HCT116 (cell line): ENCODE data around the gene MKI67. TPM values are rescaled to one million over a fixed set of nuclear protein-coding genes. Genes with fewer than 3 reads are reported as not detected.

ENCODE experiments used
- ATAC-seq: fragments of 200-7000 bp; cut with Tn5 transposase; 2 replicates; pipeline ENCODE4 v1.9.1; 2020; ENCODE audit warnings: mild to moderate bottlenecking, moderate library complexity
- BruUV-seq: library from RNA; stranded (reverse); fragments of 400-500 nt; replicated peaks from 2 replicates; lab custom pipeline; 2021; lab: Mats Ljungman, UMichigan
- CTCF ChIA-PET: fragments of 300-600 bp; sonication (Branson Sonifier 250); formaldehyde crosslinking; loops from one replicate; lab custom pipeline; 2021; ENCODE audit warnings: antibody characterized with exemption; lab: Charles Lee
- POLR2A ChIA-PET: fragments of 300-600, 350-600 bp; sonication (Branson Sonifier 250); formaldehyde crosslinking; loops from one replicate; lab custom pipeline; 2021; ENCODE audit warnings: antibody characterized with exemption; lab: Charles Lee
- RAD21 ChIA-PET, 2 experiments: fragments of 300-600 bp; sonication (Branson Sonifier 250); formaldehyde crosslinking; loops; one replicate each; lab custom pipeline; 2023; ENCODE audit warnings: low total read pairs in 2 of 2; ENCODE audit not compliant: uncharacterized antibody in 2 of 2, unreplicated experiment in 2 of 2, low non-redundant PET in 1 of 2; lab: Charles Lee
- DNase-seq: peaks from one replicate; pipeline ENCODE4 v3.0.0-alpha.2; 2010; ENCODE audit warnings: low read depth, low spot score
- H2AFZ ChIP-seq: fragments of 200-600 bp; shearing (Covaris generic), sonication (generic); 2 replicates; pipeline ENCODE4 v1.6.1; 2017; ENCODE audit warnings: low read depth, mixed run types, mixed read lengths, antibody characterized with exemption, low read length; ENCODE audit not compliant: poor library complexity, severe bottlenecking
- H3K27ac ChIP-seq: 2 replicates; pipeline ENCODE4 v1.5.1; 2012; ENCODE audit warnings: low read depth, low read length
- H3K27me3 ChIP-seq: fragments of 200-600 bp; sonication (generic); 2 replicates; pipeline ENCODE4 v1.6.1; 2016; ENCODE audit warnings: mixed run types, low read length, mixed read lengths; ENCODE audit not compliant: insufficient read depth
- H3K36me3 ChIP-seq, 2 experiments: fragments of 200-500 bp in 1 of 2; fragments of 200-600 bp in 1 of 2; sonication (Bioruptor generic) in 1 of 2; sonication (generic) in 1 of 2; 2 replicates each; pipeline versions ENCODE4 v1.5.1 to v1.6.1; 2014 to 2016; ENCODE audit warnings: low read length in 2 of 2, inconsistent platforms in 1 of 2, mixed read lengths in 1 of 2, mixed run types in 1 of 2; ENCODE audit not compliant: insufficient read depth in 2 of 2, control insufficient read depth in 1 of 2
- H3K4me1 ChIP-seq, 2 experiments: fragments of 200-600 bp in 1 of 2; sonication (generic) in 1 of 2; 2 replicates each; pipeline versions ENCODE4 v1.5.1 to v1.6.1; 2012 to 2017; ENCODE audit warnings: low read length in 2 of 2, inconsistent platforms in 1 of 2, mild to moderate bottlenecking in 1 of 2, mixed read lengths in 1 of 2, mixed run types in 1 of 2, moderate library complexity in 1 of 2; ENCODE audit not compliant: insufficient read depth in 2 of 2, control insufficient read depth in 1 of 2
- H3K4me2 ChIP-seq: fragments of 200-600 bp; sonication (generic); 2 replicates; pipeline ENCODE4 v1.6.1; 2017; ENCODE audit warnings: mixed run types, low read length, mixed read lengths
- H3K4me3 ChIP-seq, 2 experiments: fragments of 200-600 bp in 1 of 2; sonication (generic) in 1 of 2; replicated peaks in 1 of 2; 2 replicates each; pipeline ENCODE4 v1.5.1; 2011 to 2016; ENCODE audit warnings: low read length in 2 of 2, control low read depth in 1 of 2, low read depth in 1 of 2, mild to moderate bottlenecking in 1 of 2, mixed read lengths in 1 of 2, mixed run types in 1 of 2
- H3K79me2 ChIP-seq: fragments of 200-600 bp; sonication (generic); 2 replicates; pipeline ENCODE4 v1.6.1; 2017; ENCODE audit warnings: mild to moderate bottlenecking, mixed run types, low read length, moderate library complexity, mixed read lengths; ENCODE audit not compliant: insufficient read depth
- H3K9ac ChIP-seq: fragments of 200-600 bp; sonication (generic); 2 replicates; pipeline ENCODE4 v1.6.1; 2016; ENCODE audit warnings: low read length, mixed read lengths
- H3K9me2 ChIP-seq: fragments of 200-600 bp; sonication (generic), shearing (Covaris generic); 2 replicates; pipeline ENCODE4 v1.6.1; 2017; ENCODE audit warnings: mixed run types, mild to moderate bottlenecking, moderate library complexity; ENCODE audit not compliant: insufficient read depth
- H3K9me3 ChIP-seq, 2 experiments: fragments of 200-500 bp in 1 of 2; fragments of 200-600 bp in 1 of 2; sonication (Bioruptor generic) in 1 of 2; sonication (generic) in 1 of 2; 2 replicates each; pipeline ENCODE4 v1.6.1; 2014 to 2017; ENCODE audit warnings: low read length in 2 of 2, mixed read lengths in 2 of 2, inconsistent platforms in 1 of 2, low read depth in 1 of 2, mild to moderate bottlenecking in 1 of 2, mixed run types in 1 of 2, moderate library complexity in 1 of 2; ENCODE audit not compliant: control insufficient read depth in 1 of 2, insufficient read depth in 1 of 2
- H4K20me1 ChIP-seq: fragments of 200-600 bp; sonication (generic), shearing (Covaris generic); 2 replicates; pipeline ENCODE4 v1.6.1; 2017; ENCODE audit warnings: mixed run types, mild to moderate bottlenecking, moderate library complexity; ENCODE audit not compliant: insufficient read depth
- CBX3 ChIP-seq: IDR thresholded peaks from 2 replicates; pipeline ENCODE4 v1.6.1; 2012; ENCODE audit warnings: low read depth
- CEBPB ChIP-seq: IDR thresholded peaks from 2 replicates; pipeline ENCODE4 v1.6.1; 2012; ENCODE audit warnings: low read depth
- EGR1 ChIP-seq: IDR thresholded peaks from 2 replicates; pipeline ENCODE4 v1.6.1; 2012; ENCODE audit warnings: low read depth
- EZH2 ChIP-seq: fragments of 200-600 bp; sonication (generic); IDR thresholded peaks from 2 replicates; pipeline ENCODE4 v1.6.1; 2017; ENCODE audit warnings: antibody characterized with exemption, mixed run types
- EZH2phosphoT487 ChIP-seq: fragments of 200-600 bp; IDR thresholded peaks from 2 replicates; pipeline ENCODE4 v1.6.1; 2018; ENCODE audit warnings: antibody characterized with exemption, borderline replicate concordance
- JUND ChIP-seq: IDR thresholded peaks from 2 replicates; pipeline ENCODE4 v1.6.1; 2012
- POLR2A ChIP-seq: IDR thresholded peaks from 2 replicates; pipeline ENCODE4 v1.7.0; 2011; ENCODE audit warnings: borderline replicate concordance; ENCODE audit not compliant: insufficient read depth, insufficient read length; ENCODE audit errors: extremely low read depth
- POLR2AphosphoS5 ChIP-seq: IDR thresholded peaks from 2 replicates; pipeline ENCODE4 v1.6.1; 2011; ENCODE audit warnings: mild to moderate bottlenecking, low read depth, low read length, moderate library complexity
- RAD21 ChIP-seq: IDR thresholded peaks from 2 replicates; pipeline ENCODE4 v1.6.1; 2012; ENCODE audit warnings: low read depth, mild to moderate bottlenecking
- SP1 ChIP-seq: IDR thresholded peaks from 2 replicates; pipeline ENCODE4 v1.6.1; 2012; ENCODE audit warnings: low read depth
- SRF ChIP-seq: IDR thresholded peaks from 2 replicates; pipeline ENCODE4 v1.6.1; 2012; ENCODE audit warnings: low read depth
- TCF7L2 ChIP-seq: IDR thresholded peaks from 2 replicates; pipeline ENCODE4 v1.7.0; 2011; ENCODE audit warnings: borderline replicate concordance, inconsistent platforms; ENCODE audit not compliant: insufficient read depth, insufficient read length; ENCODE audit errors: extremely low read depth
- ZFX ChIP-seq: fragments of 450-650 bp; IDR thresholded peaks from 2 replicates; pipeline ENCODE4 v1.6.1; 2017
- intact Hi-C: fragments of 100-400 bp; cut with micrococcal nuclease; formaldehyde crosslinking; loops from 2 replicates; pipeline ENCODE4 v1.10.0; 2022
- total RNA-seq: library from RNA; stranded (reverse); gene quantifications from one replicate; pipeline ENCODE4 v1.2.1, GENCODE V29; 2021; ENCODE audit not compliant: unreplicated experiment
- TF ChIP-seq, protein P1 (sequence below), 3 experiments: fragments of 200-600 bp in 1 of 3; sonication (generic) in 1 of 3; IDR thresholded peaks in 2 of 3; conservative IDR thresholded peaks in 1 of 3; 2 replicates each; pipeline ENCODE4 v1.5.1; 2012 to 2017; ENCODE audit warnings: low read depth in 2 of 3, low read length in 2 of 3, antibody characterized with exemption in 1 of 3, borderline replicate concordance in 1 of 3, control low read depth in 1 of 3, mild to moderate bottlenecking in 1 of 3, mixed read lengths in 1 of 3, mixed run types in 1 of 3, moderate library complexity in 1 of 3; ENCODE audit not compliant: insufficient read depth in 1 of 3
- TF ChIP-seq, protein P2 (sequence below): IDR thresholded peaks from 2 replicates; pipeline ENCODE4 v1.6.1; 2012
- TF ChIP-seq, protein P3 (sequence below): IDR thresholded peaks from 2 replicates; pipeline ENCODE4 v1.6.1; 2012; ENCODE audit warnings: low read depth
- TF ChIP-seq, protein P4 (sequence below): IDR thresholded peaks from 2 replicates; pipeline ENCODE4 v1.6.1; 2012
- TF ChIP-seq, protein P5 (sequence below): IDR thresholded peaks from 2 replicates; pipeline ENCODE4 v1.6.1; 2011; ENCODE audit warnings: mild to moderate bottlenecking, low read length, moderate library complexity; ENCODE audit not compliant: insufficient replicate concordance; ENCODE audit errors: extremely low read depth

Gene MKI67
- total RNA-seq, 1 experiment from 2014 or later = 202 TPM

DNA sequence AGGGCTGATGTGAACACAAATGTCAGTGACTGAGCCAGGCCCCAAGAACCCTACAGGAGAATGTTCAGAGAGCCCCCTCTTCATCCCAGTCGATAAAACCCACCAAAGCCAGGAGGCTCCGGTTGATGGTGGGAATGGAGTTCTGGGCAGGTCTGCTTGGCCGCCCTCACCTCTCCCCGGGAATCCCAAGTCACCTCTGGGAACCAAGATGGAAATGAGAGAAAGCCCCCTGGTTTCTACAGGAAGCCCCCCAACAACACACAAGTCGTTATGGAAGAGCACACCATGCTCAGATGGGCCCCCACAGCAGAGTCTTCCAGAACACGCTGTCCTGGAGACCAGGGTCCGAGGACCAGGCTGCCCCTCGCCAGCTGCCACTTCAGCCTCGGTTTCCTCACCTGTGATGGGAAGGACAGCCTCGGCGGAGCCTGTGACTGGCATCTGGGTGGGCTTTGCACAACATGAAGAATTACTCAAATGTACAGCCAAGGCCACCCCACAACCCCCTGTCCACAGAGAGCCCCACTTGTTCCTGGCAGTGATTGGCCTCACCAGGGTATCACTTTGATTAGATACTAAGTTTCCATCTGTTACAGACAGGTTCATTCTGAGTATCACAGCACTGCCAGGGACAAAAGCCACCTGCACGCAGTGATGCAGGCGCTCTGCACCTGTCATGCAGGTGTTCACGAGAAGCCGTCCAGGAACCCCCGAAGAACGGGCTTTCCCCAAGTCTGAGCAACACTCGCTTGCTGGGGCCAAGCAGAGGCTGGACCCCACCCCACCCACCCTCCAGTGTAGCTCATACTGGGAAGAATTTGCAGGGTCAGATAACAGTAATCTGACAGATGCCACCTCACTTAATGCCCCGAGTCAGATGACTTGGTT, 57.6 kb downstream of the MKI67 start:
- no peaks in the 10 kb centered on the region for H4K20me1 ChIP-seq
- H2AFZ ChIP-seq = no peak overlapping the region
- H3K9me2 ChIP-seq = no peaks in the 10 kb centered on the region
- H3K9ac ChIP-seq = no peak overlapping the region
- H3K9me3 ChIP-seq = no peaks in the 10 kb centered on the region
- DNase-seq = no peak
- H3K4me1 ChIP-seq = peaks cover 0 to 6% of the 10 kb centered on the region in 2 experiments; a peak in 1 of 4 replicates
- no peaks in the 10 kb centered on the region for H3K79me2 ChIP-seq
- H3K27me3 ChIP-seq = no peaks in the 10 kb centered on the region
- CTCF ChIA-PET = interaction anchor here (0.7 to 3.3 kb wide), 30 partner anchors 10 to 576 kb away, joined by 3 to 47 read pairs (median 4); partner anchors contain the start of gene PTPRE
- H3K36me3 ChIP-seq = no peaks in the 10 kb centered on the region; a peak in 1 of 4 replicates
- BruUV-seq = no TSS peak
- intact Hi-C loops = loop anchor here (1.0 to 5.0 kb wide), 6 partner anchors 33 to 576 kb away; no protein-coding TSS in a partner anchor
- POLR2A ChIA-PET = interaction anchor here (1.3 kb wide), 1 partner anchor 162 kb away, joined by 5 read pairs; the partner anchor contains the start of gene PTPRE
- H3K4me3 ChIP-seq = no peak overlapping the region
- TF ChIP-seq CEBPB (no peak), ZFX (no peak), EZH2 (no peak), EZH2phosphoT487 (no peak), JUND (no peak), SP1 (no peak), TCF7L2 (no peak), POLR2AphosphoS5 (no peak), EGR1 (no peak), CBX3 (no peak), RAD21 (no peak), SRF (no peak), POLR2A (no peak)
- TF ChIP-seq, protein P1, sequence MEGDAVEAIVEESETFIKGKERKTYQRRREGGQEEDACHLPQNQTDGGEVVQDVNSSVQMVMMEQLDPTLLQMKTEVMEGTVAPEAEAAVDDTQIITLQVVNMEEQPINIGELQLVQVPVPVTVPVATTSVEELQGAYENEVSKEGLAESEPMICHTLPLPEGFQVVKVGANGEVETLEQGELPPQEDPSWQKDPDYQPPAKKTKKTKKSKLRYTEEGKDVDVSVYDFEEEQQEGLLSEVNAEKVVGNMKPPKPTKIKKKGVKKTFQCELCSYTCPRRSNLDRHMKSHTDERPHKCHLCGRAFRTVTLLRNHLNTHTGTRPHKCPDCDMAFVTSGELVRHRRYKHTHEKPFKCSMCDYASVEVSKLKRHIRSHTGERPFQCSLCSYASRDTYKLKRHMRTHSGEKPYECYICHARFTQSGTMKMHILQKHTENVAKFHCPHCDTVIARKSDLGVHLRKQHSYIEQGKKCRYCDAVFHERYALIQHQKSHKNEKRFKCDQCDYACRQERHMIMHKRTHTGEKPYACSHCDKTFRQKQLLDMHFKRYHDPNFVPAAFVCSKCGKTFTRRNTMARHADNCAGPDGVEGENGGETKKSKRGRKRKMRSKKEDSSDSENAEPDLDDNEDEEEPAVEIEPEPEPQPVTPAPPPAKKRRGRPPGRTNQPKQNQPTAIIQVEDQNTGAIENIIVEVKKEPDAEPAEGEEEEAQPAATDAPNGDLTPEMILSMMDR (IDR thresholded peaks at IDR 0.05 in 2 of 3, conservative IDR thresholded peaks at IDR 0.05 in 1 of 3; ENCODE audit: borderline replicate concordance in 1 of 3, insufficient read depth in 1 of 3, low read depth in 2 of 3, low read length in 2 of 3) = no peak
- TF ChIP-seq, protein P2, sequence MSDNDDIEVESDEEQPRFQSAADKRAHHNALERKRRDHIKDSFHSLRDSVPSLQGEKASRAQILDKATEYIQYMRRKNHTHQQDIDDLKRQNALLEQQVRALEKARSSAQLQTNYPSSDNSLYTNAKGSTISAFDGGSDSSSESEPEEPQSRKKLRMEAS = no peak
- TF ChIP-seq, protein P3, sequence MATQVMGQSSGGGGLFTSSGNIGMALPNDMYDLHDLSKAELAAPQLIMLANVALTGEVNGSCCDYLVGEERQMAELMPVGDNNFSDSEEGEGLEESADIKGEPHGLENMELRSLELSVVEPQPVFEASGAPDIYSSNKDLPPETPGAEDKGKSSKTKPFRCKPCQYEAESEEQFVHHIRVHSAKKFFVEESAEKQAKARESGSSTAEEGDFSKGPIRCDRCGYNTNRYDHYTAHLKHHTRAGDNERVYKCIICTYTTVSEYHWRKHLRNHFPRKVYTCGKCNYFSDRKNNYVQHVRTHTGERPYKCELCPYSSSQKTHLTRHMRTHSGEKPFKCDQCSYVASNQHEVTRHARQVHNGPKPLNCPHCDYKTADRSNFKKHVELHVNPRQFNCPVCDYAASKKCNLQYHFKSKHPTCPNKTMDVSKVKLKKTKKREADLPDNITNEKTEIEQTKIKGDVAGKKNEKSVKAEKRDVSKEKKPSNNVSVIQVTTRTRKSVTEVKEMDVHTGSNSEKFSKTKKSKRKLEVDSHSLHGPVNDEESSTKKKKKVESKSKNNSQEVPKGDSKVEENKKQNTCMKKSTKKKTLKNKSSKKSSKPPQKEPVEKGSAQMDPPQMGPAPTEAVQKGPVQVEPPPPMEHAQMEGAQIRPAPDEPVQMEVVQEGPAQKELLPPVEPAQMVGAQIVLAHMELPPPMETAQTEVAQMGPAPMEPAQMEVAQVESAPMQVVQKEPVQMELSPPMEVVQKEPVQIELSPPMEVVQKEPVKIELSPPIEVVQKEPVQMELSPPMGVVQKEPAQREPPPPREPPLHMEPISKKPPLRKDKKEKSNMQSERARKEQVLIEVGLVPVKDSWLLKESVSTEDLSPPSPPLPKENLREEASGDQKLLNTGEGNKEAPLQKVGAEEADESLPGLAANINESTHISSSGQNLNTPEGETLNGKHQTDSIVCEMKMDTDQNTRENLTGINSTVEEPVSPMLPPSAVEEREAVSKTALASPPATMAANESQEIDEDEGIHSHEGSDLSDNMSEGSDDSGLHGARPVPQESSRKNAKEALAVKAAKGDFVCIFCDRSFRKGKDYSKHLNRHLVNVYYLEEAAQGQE = no peak
- TF ChIP-seq, protein P4, sequence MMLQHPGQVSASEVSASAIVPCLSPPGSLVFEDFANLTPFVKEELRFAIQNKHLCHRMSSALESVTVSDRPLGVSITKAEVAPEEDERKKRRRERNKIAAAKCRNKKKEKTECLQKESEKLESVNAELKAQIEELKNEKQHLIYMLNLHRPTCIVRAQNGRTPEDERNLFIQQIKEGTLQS = no peak
- TF ChIP-seq, protein P5, sequence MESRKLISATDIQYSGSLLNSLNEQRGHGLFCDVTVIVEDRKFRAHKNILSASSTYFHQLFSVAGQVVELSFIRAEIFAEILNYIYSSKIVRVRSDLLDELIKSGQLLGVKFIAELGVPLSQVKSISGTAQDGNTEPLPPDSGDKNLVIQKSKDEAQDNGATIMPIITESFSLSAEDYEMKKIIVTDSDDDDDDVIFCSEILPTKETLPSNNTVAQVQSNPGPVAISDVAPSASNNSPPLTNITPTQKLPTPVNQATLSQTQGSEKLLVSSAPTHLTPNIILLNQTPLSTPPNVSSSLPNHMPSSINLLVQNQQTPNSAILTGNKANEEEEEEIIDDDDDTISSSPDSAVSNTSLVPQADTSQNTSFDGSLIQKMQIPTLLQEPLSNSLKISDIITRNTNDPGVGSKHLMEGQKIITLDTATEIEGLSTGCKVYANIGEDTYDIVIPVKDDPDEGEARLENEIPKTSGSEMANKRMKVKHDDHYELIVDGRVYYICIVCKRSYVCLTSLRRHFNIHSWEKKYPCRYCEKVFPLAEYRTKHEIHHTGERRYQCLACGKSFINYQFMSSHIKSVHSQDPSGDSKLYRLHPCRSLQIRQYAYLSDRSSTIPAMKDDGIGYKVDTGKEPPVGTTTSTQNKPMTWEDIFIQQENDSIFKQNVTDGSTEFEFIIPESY = no peak
- TF ChIP-seq, all 23 proteins: peak for 0
- Histone ChIP-seq H3K4me2 (no peak overlapping the region), H3K27ac (no peak overlapping the region)
- RAD21 ChIA-PET = interaction anchor here (0.6 to 1.6 kb wide), 12 partner anchors 21 to 215 kb away, joined by 3 to 11 read pairs (median 4); partner anchors contain the start of gene PTPRE (in 2 of the 2)
- no peak for ATAC-seq
